AG04449 (cell line): ENCODE data around the gene SMPDL3A.

Source experiments
- CTCF ChIA-PET: fragments of 350-600 bp; formaldehyde crosslinking; extraction: SDS; loops from one replicate; lab custom pipeline; 2021; ENCODE audit warnings: antibody characterized with exemption; lab: Yijun Ruan, JAX
- POLR2A ChIA-PET: fragments of 400-600, 350-600 bp; formaldehyde crosslinking; extraction: SDS; loops from one replicate; lab custom pipeline; 2020; ENCODE audit warnings: antibody characterized with exemption, inconsistent platforms; lab: Yijun Ruan, JAX
- DNase-seq: peaks from one replicate; pipeline ENCODE4 v3.0.0-alpha.2; 2010; ENCODE audit warnings: low read depth, low spot score
- H3K4me3 ChIP-seq: 2 replicates; pipeline ENCODE4 v1.5.1; 2011; ENCODE audit warnings: low read depth, mild to moderate bottlenecking, control low read depth, low read length
- CTCF ChIP-seq: IDR thresholded peaks from one replicate; pipeline ENCODE4 v1.5.1; 2011; ENCODE audit warnings: mild to moderate bottlenecking, moderate library complexity, low read length, control low read depth, inconsistent platforms; ENCODE audit not compliant: insufficient read depth; ENCODE audit errors: missing control alignments

Gene SMPDL3A

GRCh38 chr6:122749451-122750050 lies 39.5 kb upstream of the SMPDL3A start:
- ChIA-PET POLR2A (no interaction called here), CTCF (interaction anchor here (1.7 to 3.7 kb wide), 2 partner anchors 19 to 90 kb away, joined by 7 to 34 read pairs; no protein-coding TSS in a partner anchor)
- DNase-seq, result no peak
- H3K4me3 ChIP-seq, result no peak overlapping the region
- TF ChIP-seq CTCF, result no peak

- POLR2A ChIA-PET, result no interaction called here
- DNase-seq, result no peak
These were observed 37.7 kb upstream of the SMPDL3A start for GRCh38 chr6:122751326-122751725.

GRCh38 chr6:122752459-122752858 lies 36.6 kb upstream of the SMPDL3A start:
- CTCF ChIA-PET, result interaction anchor here (1.6 to 3.7 kb wide), 2 partner anchors 22 to 87 kb away, joined by 6 to 34 read pairs; no protein-coding TSS in a partner anchor
- DNase-seq, result no peak

More at GRCh38 chr6:122751326-122751725, 37.7 kb upstream of the SMPDL3A start:
- H3K4me3 ChIP-seq, result no peak overlapping the region
- TF ChIP-seq CTCF, result no peak
- CTCF ChIA-PET, result interaction anchor here (1.1 to 3.7 kb wide), 4 partner anchors 13 to 88 kb away, joined by 5 to 34 read pairs (median 6); partner anchors contain the start of gene SMPDL3A

GRCh38 chr6:122753000-122753687 lies 35.9 kb upstream of the SMPDL3A start:
- no peak for DNase-seq
- CTCF ChIA-PET, result interaction anchor here (0.7 to 1.2 kb wide), 3 partner anchors 9 to 85 kb away, joined by 3 read pairs; partner anchors contain the start of gene SMPDL3A

More at GRCh38 chr6:122752459-122752858, 36.6 kb upstream of the SMPDL3A start:
- POLR2A ChIA-PET, result no interaction called here
- TF ChIP-seq CTCF, result no peak
- H3K4me3 ChIP-seq, result no peak overlapping the region

GRCh38 chr6:122753688-122754056 lies 35.4 kb upstream of the SMPDL3A start:
- no peak overlapping the region; the same call in 1 of the 2 replicates for H3K4me3 ChIP-seq
- ChIA-PET CTCF (interaction anchor here (0.7 to 1.2 kb wide), 4 partner anchors 9 to 85 kb away, joined by 3 read pairs; partner anchors contain the start of gene SMPDL3A), POLR2A (no interaction called here)
- no peak for DNase-seq
- TF ChIP-seq CTCF, result no peak

More at GRCh38 chr6:122753000-122753687, 35.9 kb upstream of the SMPDL3A start:
- H3K4me3 ChIP-seq, result no peak overlapping the region
- TF ChIP-seq CTCF, result no peak
- POLR2A ChIA-PET, result no interaction called here
